H9 (cell line): ENCODE measurements around the gene RASGRF2. TPM values are rescaled to one million over a fixed set of nuclear protein-coding genes. Genes with fewer than 3 reads are reported as not detected.

Experiments
- DNase-seq: peaks from one replicate; pipeline ENCODE4 v3.0.0-alpha.2; 2017
- H2AFZ ChIP-seq: one replicate; pipeline ENCODE4 v1.6.1; 2013; ENCODE audit warnings: mild to moderate bottlenecking, low read length, control low read depth, moderate library complexity
- H2AK5ac ChIP-seq: 2 replicates; pipeline ENCODE4 v1.6.1; 2013; ENCODE audit warnings: low read length, control low read depth, mixed read lengths; ENCODE audit not compliant: insufficient read length
- H2BK120ac ChIP-seq: one replicate; pipeline ENCODE4 v1.6.1; 2013; ENCODE audit warnings: low read depth, mild to moderate bottlenecking, low read length, control low read depth, inconsistent platforms; ENCODE audit not compliant: poor library complexity, severe bottlenecking
- H2BK12ac ChIP-seq: 2 replicates; pipeline ENCODE4 v1.6.1; 2013; ENCODE audit warnings: low read length, control low read depth, mixed read lengths, low read depth; ENCODE audit not compliant: insufficient read length
- H2BK15ac ChIP-seq: 2 replicates; pipeline ENCODE4 v1.6.1; 2013; ENCODE audit warnings: low read depth, low read length, control low read depth
- H2BK20ac ChIP-seq: one replicate; pipeline ENCODE4 v1.6.1; 2013; ENCODE audit warnings: low read depth, mild to moderate bottlenecking, low read length, control low read depth, inconsistent platforms; ENCODE audit not compliant: poor library complexity, severe bottlenecking
- H2BK5ac ChIP-seq: 2 replicates; pipeline ENCODE4 v1.6.1; 2013; ENCODE audit warnings: low read length, control low read depth, mixed read lengths; ENCODE audit not compliant: insufficient read length
- H3K14ac ChIP-seq: 2 replicates; pipeline ENCODE4 v1.6.1; 2013; ENCODE audit warnings: low read length, control low read depth; ENCODE audit not compliant: insufficient read depth
- H3K18ac ChIP-seq: 2 replicates; pipeline ENCODE4 v1.6.1; 2013; ENCODE audit warnings: low read depth, mild to moderate bottlenecking, mixed read lengths, low read length, control low read depth; ENCODE audit not compliant: insufficient read length
- H3K23ac ChIP-seq: 2 replicates; pipeline ENCODE4 v1.6.1; 2013; ENCODE audit warnings: low read length, control low read depth, mixed read lengths, low read depth; ENCODE audit not compliant: insufficient read length
- H3K23me2 ChIP-seq: 2 replicates; pipeline ENCODE4 v1.6.1; 2013; ENCODE audit warnings: low read depth, mild to moderate bottlenecking, mixed read lengths, low read length, control low read depth; ENCODE audit not compliant: insufficient read length, poor library complexity, severe bottlenecking
- H3K27ac ChIP-seq: 2 replicates; pipeline ENCODE4 v1.5.1; 2013; ENCODE audit warnings: low read length, control low read depth, mixed read lengths, low read depth; ENCODE audit not compliant: insufficient read length
- H3K27me3 ChIP-seq: 2 replicates; pipeline ENCODE4 v1.6.1; 2013; ENCODE audit warnings: low read length, control low read depth, inconsistent platforms; ENCODE audit not compliant: insufficient read depth
- H3K4ac ChIP-seq: 2 replicates; pipeline ENCODE4 v1.6.1; 2013; ENCODE audit warnings: low read depth, mild to moderate bottlenecking, control low read depth, inconsistent platforms, low read length, moderate library complexity
- H3K4me1 ChIP-seq: 2 replicates; pipeline ENCODE4 v1.6.1; 2013; ENCODE audit warnings: low read length, control low read depth, inconsistent platforms; ENCODE audit not compliant: insufficient read depth
- H3K4me2 ChIP-seq: 2 replicates; pipeline ENCODE4 v1.6.1; 2013; ENCODE audit warnings: low read length, control low read depth, mixed read lengths; ENCODE audit not compliant: insufficient read length, insufficient read depth
- H3K56ac ChIP-seq: 2 replicates; pipeline ENCODE4 v1.6.1; 2013; ENCODE audit warnings: low read depth, mild to moderate bottlenecking, mixed read lengths, low read length, control low read depth; ENCODE audit not compliant: insufficient read length
- H3K79me1 ChIP-seq: 2 replicates; pipeline ENCODE4 v1.6.1; 2013; ENCODE audit warnings: low read depth, mild to moderate bottlenecking, moderate library complexity, low read length, control low read depth, inconsistent platforms; ENCODE audit not compliant: insufficient read depth, poor library complexity, severe bottlenecking
- H3K79me2 ChIP-seq: 2 replicates; pipeline ENCODE4 v1.6.1; 2013; ENCODE audit warnings: low read length, control low read depth, inconsistent platforms; ENCODE audit not compliant: insufficient read depth
- H3K9ac ChIP-seq: 2 replicates; pipeline ENCODE4 v1.6.1; 2013; ENCODE audit warnings: low read length, control low read depth, mixed read lengths; ENCODE audit not compliant: insufficient read length; ENCODE audit errors: extremely low read depth
- H3K9me3 ChIP-seq: one replicate; pipeline ENCODE4 v1.6.1; 2013; ENCODE audit warnings: low read depth, low read length, inconsistent platforms; ENCODE audit not compliant: control insufficient read depth
- H3T11ph ChIP-seq: one replicate; pipeline ENCODE4 v1.6.1; 2013; ENCODE audit warnings: mild to moderate bottlenecking, low read length, control low read depth, inconsistent platforms
- H4K20me1 ChIP-seq: one replicate; pipeline ENCODE4 v1.6.1; 2013; ENCODE audit not compliant: control insufficient read depth, insufficient read length, insufficient read depth
- H4K5ac ChIP-seq: 2 replicates; pipeline ENCODE4 v1.6.1; 2013; ENCODE audit warnings: low read depth, mild to moderate bottlenecking, mixed read lengths, low read length, control low read depth; ENCODE audit not compliant: insufficient read length
- H4K8ac ChIP-seq: replicated peaks from 2 replicates; pipeline ENCODE4 v1.6.1; 2013; ENCODE audit warnings: low read length, control low read depth, mixed read lengths, low read depth; ENCODE audit not compliant: insufficient read length
- H4K91ac ChIP-seq: 2 replicates; pipeline ENCODE4 v1.6.1; 2013; ENCODE audit warnings: low read depth, mild to moderate bottlenecking, moderate library complexity, mixed read lengths, low read length, control low read depth; ENCODE audit not compliant: insufficient read length
- H3K27ac Mint-ChIP-seq, 3 experiments: 2 replicates in 2 of 3; 3 replicates in 1 of 3; pipeline ENCODE4 v1.8.0; 2020 to 2021; ENCODE audit warnings: mixed read lengths in 3 of 3, mild to moderate bottlenecking in 1 of 3, moderate library complexity in 1 of 3
- H3K27me3 Mint-ChIP-seq: 2 replicates; pipeline ENCODE4 v1.8.0; 2021; ENCODE audit warnings: low read depth, mild to moderate bottlenecking, moderate library complexity, mixed read lengths
- H3K36me3 Mint-ChIP-seq, 3 experiments: 2 replicates in 2 of 3; 3 replicates in 1 of 3; pipeline ENCODE4 v1.8.0; 2020 to 2021; ENCODE audit warnings: low read depth in 3 of 3, mixed read lengths in 3 of 3; ENCODE audit not compliant: insufficient read depth in 1 of 3
- H3K4me1 Mint-ChIP-seq, 2 experiments: 2 replicates each; pipeline ENCODE4 v1.8.0; 2020; ENCODE audit warnings: mixed read lengths in 2 of 2
- H3K4me3 Mint-ChIP-seq, 2 experiments: 2 replicates in 1 of 2; 3 replicates in 1 of 2; pipeline ENCODE4 v1.8.0; 2020 to 2021; ENCODE audit warnings: mild to moderate bottlenecking in 2 of 2, mixed read lengths in 2 of 2, moderate library complexity in 1 of 2
- H3K9me3 Mint-ChIP-seq, 2 experiments: 2 replicates in 1 of 2; 3 replicates in 1 of 2; pipeline ENCODE4 v1.8.0; 2020; ENCODE audit warnings: mild to moderate bottlenecking in 2 of 2, mixed read lengths in 2 of 2, moderate library complexity in 1 of 2
- CTCF ChIP-seq: fragments of 200-600 bp; sonication (generic); conservative IDR thresholded peaks from 3 replicates; pipeline ENCODE4 v1.8.0; 2021; ENCODE audit warnings: antibody characterized with exemption, mild to moderate bottlenecking
- WGBS: extraction: QIAGEN DNeasy Blood & Tissue Kit; methylation state at CpG from one replicate; pipeline ENCODE4 v1.1.7; 2013; ENCODE audit warnings: missing lambda C conversion rate, low lambda C conversion rate, mixed read lengths; ENCODE audit not compliant: insufficient read length; ENCODE audit errors: extremely low coverage; 5-methylcytosine and 5-hydroxymethylcytosine counted together
- total RNA-seq: library from RNA; stranded (reverse); gene quantifications from 2 replicates; pipeline ENCODE4 v1.2.1, GENCODE V29; 2021

Gene RASGRF2
- total RNA-seq, 1 experiment from 2014 or later, result 13.5 TPM

- no peak overlapping the region for H2BK5ac ChIP-seq
These were observed 259.2 kb downstream of the RASGRF2 start for GRCh38 chr5:81219389-81219788.

More at GRCh38 chr5:81219389-81219788, 259.2 kb downstream of the RASGRF2 start:
- no peaks in the 10 kb centered on the region for H3K23me2 ChIP-seq
- no peak overlapping the region for H3K4me2 ChIP-seq
- no peaks in the 10 kb centered on the region for H3K27me3 ChIP-seq
- no peak overlapping the region for H3K9ac ChIP-seq
- H2BK20ac ChIP-seq, result no peak overlapping the region
- no peaks in the 10 kb centered on the region for H4K20me1 ChIP-seq
- H3K79me1 ChIP-seq, result no peaks in the 10 kb centered on the region
- H3K36me3 Mint-ChIP-seq, result no peaks in the 10 kb centered on the region
- H3K4me1 ChIP-seq, result no peaks in the 10 kb centered on the region
- no peak overlapping the region for H2AK5ac ChIP-seq
- no peak overlapping the region for H2BK15ac ChIP-seq
- H3K4me3 Mint-ChIP-seq, result no peak overlapping the region
- no peak overlapping the region for H4K5ac ChIP-seq
- H3T11ph ChIP-seq, result no peak overlapping the region
- no peaks in the 10 kb centered on the region for H3K9me3 ChIP-seq
- H2AFZ ChIP-seq, result no peak overlapping the region
- H4K8ac ChIP-seq, result no peak overlapping the region
- no peak overlapping the region for H3K23ac ChIP-seq
- no peak for TF ChIP-seq CTCF
- H2BK12ac ChIP-seq, result no peak overlapping the region
- H3K79me2 ChIP-seq, result no peaks in the 10 kb centered on the region
- WGBS, result no CpG with 5 or more reads among the region's 3 CpGs
- no peak overlapping the region for H3K56ac ChIP-seq
- H3K14ac ChIP-seq, result no peak overlapping the region
- H3K9me3 Mint-ChIP-seq, result no peaks in the 10 kb centered on the region
- H3K18ac ChIP-seq, result no peak overlapping the region
- H3K27ac Mint-ChIP-seq, result peak overlapping the region in 1 of 3 experiments; percentile 28; a peak in 2 of 7 replicates
- no peaks in the 10 kb centered on the region for H3K4me1 Mint-ChIP-seq
- no peak overlapping the region for H3K4ac ChIP-seq
- H3K27me3 Mint-ChIP-seq, result no peaks in the 10 kb centered on the region
- H2BK120ac ChIP-seq, result no peak overlapping the region
- DNase-seq, result no peak
- H4K91ac ChIP-seq, result no peak overlapping the region
- H3K27ac ChIP-seq, result no peak overlapping the region
